Medulla oblongata (tissue), 1 donor: ENCODE results near the gene HSP90AB1.

Experiments
- DNase-seq: peaks from one replicate; pipeline ENCODE4 v3.0.0-alpha.2; 2015; ENCODE audit errors: extremely low spot score

Gene HSP90AB1

GRCh38 chr6:44255105-44255808, 8.4 kb downstream of the HSP90AB1 start:
- DNase-seq: no peak

GRCh38 chr6:44255871-44256774, 9.2 kb downstream of the HSP90AB1 start:
- DNase-seq: peak; percentile 28

DNA sequence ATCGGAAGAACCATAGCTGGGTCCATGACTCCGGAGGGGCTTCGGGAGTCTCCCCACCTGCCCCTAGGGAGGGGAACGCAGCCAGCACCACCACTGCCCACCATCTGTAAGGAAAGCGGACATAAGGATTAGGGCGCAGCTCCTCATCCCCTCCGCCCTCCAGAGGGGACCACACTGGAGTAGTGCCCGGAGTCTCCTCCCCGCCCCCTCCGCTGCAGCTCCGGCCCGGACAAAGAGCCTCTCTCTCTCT, 9.8 kb downstream of the HSP90AB1 start:
- no peak for DNase-seq

DNA sequence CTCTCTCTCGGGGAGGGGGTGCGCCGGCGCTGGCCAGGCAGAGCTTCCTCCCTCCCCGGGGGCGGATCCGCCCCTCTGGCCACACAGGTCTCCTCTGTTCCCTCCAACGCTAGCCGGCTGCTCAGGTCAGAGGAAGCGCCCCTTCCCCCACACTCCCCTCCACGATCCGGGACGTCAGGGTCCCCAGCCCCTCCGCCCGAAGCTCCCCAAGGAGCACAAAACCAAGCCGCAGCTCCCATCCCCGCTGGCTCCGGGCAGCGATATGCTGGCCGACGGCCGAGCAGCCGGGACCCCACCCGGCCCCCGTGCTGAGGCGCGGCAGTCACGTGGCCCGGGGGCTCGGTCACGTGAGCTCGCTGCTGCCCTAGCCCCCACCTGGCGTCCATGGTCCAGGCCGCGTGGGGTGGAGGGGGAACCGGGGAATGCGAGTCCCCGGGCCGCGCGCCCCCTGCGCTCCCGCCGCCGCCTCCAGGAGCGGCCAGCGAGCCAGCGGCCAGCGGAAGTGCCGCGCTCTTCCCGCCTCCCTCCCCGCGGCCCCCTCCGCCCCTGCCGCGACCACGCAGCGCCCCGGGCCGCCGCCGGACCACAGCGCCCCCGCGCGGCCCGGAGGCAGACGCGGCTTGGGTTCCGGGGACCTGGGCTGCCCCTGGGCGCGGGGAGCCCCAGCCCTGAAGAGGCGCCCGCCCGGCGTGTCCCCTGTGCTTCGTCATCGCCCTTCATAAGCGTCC, 10.3 kb downstream of the HSP90AB1 start, which contains the start of gene SLC35B2:
Gene SLC35B2, minus strand, starts transcription at position 504 of the 728 bp plus-strand sequence. Its CDS starts 118 bp downstream, at position 386.
- DNase-seq: peak; percentile 93

DNA sequence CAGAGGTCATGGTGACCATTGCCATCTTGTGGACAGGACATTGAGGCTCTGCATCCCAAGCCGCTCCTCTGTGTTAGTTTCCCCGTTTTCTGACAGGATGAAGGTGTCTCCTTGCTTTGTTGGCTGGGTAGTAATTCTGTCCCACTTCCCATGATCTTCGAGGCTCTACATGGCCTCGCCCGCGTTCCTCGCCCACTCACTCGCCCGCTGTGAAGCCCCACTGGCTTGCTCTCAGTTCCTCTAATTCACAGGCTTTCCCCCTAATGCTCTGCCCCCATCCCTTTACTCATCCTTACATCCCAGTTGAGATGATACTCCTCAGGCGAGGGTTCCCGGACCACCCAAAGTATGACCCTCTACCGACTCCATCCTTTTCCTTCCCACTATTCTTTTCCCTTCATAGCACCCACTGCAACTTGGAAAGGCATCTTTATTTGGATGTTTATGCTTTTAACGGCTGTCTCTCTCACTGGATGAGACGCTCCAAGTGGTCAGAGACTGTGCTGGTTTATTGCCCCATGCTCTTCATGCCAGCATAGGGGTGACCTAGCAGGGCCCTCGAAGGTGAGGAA, 10.9 kb downstream of the HSP90AB1 start:
- DNase-seq: no peak

DNA sequence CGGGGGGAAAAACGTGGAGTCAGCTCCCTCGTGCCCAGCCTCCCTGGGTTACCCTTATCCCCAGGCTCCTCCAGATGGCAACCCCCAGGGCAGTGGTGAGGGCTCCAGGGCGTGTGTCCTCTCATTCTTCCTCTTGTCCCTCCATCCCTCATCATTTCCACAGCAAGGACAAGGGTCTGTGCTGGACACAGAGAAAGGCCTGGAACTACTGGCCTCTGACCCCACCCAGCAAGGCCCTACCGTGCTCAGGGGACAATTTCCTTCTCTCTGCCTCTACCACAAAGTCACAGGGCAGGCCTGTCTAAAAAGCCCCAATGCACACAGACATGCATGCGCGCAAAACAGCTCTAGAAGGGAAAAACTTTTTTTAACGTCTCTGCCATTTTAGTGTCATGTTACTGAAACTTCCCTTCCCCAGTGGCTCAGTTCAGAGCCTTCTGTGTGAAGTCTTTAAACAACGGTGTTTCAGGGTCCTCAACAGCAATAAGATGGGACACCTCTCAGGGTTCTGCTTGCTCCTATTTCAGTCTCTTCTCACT, 11.5 kb downstream of the HSP90AB1 start:
- DNase-seq: no peak

- DNase-seq: no peak
These were observed 12.0 kb downstream of the HSP90AB1 start for GRCh38 chr6:44258921-44259320.

- DNase-seq: no peak
These were observed 13.1 kb downstream of the HSP90AB1 start for GRCh38 chr6:44260011-44260410.

GRCh38 chr6:44260451-44261297, 13.8 kb downstream of the HSP90AB1 start:
- no peak for DNase-seq

GRCh38 chr6:44261581-44261980, 14.7 kb downstream of the HSP90AB1 start:
- no peak for DNase-seq

- no peak for DNase-seq
These were observed 15.8 kb downstream of the HSP90AB1 start for GRCh38 chr6:44262467-44263353.

GRCh38 chr6:44263354-44264100, 16.6 kb downstream of the HSP90AB1 start:
- DNase-seq: peak; percentile 47

GRCh38 chr6:44264154-44265006, 17.5 kb downstream of the HSP90AB1 start:
- DNase-seq: peak; percentile 75

GRCh38 chr6:44265007-44265721, 18.3 kb downstream of the HSP90AB1 start, which contains the start of gene NFKBIE:
Gene NFKBIE, minus strand, starts transcription at chr6:44265551. Its CDS starts 205 bp downstream, at chr6:44265346.
- DNase-seq: peak; percentile 95

GRCh38 chr6:44265722-44266233, 18.9 kb downstream of the HSP90AB1 start:
- no peak for DNase-seq

DNA sequence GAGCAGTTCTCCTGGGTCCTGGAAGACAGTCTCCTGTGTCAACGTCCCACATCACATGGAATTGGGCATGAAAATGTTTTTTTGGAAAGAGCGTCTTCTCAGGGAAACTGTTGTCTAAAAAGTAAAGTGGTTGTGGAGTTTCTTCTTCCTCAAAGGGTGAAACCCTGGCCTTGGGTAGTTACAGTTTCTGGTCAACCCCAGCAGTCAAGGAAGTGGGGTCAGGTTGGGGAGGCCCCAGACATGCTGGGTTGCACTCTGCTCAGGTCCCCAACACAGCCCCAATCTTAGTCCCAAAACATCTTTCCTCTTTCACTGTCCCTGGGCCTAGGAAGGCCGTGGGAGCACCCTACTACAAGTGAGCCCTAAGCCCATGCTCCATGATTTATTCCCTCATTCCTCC, 19.4 kb downstream of the HSP90AB1 start:
- DNase-seq: no peak

- no peak for DNase-seq
These were observed 20.4 kb downstream of the HSP90AB1 start for GRCh38 chr6:44267252-44267651.
